ENCODE data around the gene ADGRD1.

Gene ADGRD1

DNA sequence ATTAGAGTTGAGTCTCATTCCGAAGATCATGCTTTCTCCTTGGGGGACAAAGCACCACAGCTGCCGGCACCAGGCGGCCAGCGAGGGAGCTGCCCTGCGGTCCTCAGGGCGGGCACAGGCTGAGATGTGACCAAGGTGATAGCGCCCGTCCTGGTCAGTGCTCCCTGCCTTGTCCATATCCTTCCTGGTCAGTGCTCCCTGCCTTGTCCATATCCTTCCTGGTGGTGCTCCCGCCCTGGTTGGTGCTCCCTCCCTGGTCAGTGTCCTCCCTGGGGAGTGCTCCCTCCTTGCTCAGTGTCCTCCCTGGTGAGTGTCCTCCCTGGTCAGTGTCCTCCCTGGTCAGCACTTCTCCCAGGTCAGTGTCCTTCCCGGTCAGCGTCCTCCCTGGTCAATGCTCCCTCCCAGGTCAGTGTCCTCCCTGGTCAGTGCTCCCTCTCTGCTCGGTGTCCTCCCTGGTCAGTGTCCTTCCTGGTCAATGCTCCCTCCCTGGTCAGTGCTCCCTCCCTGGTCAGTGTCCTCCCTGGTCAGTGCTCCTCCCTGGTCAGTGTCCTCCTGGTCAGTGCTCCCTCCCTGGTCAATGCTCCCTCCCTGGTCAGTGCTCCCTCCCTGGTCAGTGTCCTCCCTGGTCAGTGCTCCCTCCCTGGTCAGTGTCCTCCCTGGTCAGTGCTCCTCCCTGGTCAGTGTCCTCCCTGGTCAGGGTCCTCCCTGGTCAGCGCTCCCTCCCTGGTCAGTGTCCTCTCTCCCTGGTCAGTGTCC, 92.2 kb downstream of the ADGRD1 start:
- no peak for DNase-seq

DNA sequence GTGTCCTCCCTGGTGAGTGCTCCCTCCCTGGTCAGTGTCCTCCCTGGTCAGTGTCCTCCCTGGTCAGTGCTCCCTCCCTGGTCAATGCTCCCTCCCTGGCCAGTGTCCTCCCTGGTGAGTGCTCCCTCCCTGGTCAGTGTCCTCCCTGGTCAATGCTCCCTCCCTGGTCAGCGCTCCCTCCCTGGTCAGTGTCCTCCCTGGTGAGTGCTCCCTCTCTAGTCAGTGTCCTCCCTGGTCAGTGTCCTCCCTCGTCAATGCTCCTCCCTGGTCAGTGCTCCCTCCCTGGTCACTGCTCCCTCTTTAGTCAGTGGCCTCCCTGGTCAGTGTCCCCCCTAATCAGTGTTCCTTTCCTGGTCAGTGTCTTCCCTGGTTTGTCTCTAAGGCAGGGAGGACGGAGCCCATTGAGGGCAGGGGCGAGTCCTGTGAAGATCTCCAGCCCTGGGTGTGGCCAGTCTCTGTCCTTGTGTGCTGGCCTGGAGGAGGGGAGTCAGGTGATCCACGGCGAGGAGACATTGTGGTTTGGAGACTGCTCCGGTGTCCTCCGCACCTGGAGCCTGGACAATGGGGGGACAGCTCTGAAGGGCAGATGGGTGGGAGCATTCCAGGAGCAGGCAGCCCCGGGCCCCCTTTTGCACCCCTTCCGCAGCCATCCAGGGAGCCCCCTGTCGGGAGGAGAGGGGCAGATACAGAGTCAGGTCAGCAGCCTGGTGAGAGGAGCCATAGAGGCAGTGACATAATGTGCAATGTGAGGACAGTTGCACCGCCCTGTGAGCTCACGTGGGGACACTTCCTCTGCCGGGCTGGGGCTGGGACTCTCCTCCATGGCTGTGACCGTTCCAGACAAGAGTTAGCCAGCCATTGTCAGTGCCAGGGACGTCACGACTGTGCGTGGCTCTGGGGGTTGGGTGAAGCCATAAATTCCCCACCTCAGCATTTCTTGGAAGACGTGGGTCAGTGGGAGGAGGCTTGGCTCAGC, 93.4 kb downstream of the ADGRD1 start:
- DNase-seq = no peak

DNA sequence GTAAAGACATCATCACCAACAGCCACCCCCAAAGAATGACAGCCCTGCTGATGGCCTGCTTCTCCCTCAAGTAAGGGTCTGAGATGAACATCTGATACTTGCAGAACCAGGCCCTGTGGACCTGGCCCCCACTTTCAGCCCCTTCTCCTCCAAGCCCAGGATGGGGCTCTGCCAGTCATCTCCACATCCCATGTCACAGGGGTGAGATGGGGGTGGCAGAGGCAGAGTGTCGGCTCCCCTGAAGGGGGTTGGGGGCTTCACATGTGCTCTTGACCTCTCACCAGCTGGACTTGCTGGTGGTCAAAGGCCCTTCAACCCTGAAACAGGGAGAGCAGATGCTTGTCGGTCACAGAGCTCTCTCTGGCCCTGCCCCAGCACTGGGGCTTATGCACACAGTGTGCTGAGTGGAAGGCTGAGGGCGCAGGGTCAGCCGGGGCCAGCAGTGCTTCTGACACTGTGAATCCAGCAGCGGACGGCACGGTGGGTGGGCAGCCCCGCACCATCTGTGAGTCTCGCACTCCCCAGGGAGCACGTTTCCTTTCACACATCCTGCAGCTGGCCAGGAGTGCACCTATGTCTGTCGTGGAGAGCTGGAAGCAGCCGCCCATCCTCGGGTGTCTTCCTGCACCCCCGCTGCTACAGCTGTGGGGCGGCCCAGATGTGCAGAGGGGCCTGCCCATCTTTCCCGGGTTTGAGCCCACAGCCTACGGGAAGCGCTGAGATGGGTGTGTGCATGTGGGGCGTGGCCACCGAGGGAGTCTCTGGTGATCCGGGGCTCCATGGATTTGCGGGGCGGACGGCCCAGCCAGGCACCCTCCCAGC, 94.3 kb downstream of the ADGRD1 start:
- DNase-seq = no peak

DNA sequence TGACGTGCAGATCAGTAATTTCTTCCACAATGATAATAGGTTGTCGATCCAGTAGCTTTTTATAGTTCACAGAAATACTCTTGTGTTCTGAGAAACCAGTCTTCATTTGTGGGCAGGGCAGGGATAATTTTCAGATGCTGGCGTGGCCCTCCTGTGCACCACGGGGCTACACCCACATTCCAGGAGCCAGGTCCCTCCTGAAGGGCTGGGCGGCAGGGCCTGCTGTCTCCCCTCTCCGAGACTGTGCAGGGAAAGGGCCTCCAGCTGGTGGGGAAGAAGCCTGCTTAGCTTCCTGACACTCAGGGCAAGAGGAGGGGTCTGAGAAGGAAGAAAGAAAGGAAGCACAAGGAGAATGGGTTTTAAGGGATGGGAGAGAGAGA, 94.9 kb downstream of the ADGRD1 start:
- DNase-seq = no peak

DNA sequence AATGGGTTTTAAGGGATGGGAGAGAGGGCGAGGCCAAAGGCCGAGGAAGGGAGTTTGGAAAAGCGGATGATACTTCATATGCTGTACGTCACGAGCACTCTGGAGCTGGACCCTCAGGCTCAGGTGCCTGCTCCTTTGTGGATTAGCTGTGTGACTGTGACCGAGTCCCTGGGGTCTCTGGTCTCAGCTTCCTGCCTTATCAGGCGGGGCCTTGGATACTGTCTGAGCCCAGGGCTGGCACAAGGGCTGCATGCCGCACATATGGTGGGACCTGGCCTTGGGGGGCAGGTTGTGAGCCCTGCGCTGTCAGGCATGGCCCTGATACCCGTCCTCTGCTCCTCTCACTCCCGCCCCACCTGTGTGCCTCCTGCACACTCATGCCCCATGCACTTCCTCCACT, 95.3 kb downstream of the ADGRD1 start:
- no peak for DNase-seq

DNA sequence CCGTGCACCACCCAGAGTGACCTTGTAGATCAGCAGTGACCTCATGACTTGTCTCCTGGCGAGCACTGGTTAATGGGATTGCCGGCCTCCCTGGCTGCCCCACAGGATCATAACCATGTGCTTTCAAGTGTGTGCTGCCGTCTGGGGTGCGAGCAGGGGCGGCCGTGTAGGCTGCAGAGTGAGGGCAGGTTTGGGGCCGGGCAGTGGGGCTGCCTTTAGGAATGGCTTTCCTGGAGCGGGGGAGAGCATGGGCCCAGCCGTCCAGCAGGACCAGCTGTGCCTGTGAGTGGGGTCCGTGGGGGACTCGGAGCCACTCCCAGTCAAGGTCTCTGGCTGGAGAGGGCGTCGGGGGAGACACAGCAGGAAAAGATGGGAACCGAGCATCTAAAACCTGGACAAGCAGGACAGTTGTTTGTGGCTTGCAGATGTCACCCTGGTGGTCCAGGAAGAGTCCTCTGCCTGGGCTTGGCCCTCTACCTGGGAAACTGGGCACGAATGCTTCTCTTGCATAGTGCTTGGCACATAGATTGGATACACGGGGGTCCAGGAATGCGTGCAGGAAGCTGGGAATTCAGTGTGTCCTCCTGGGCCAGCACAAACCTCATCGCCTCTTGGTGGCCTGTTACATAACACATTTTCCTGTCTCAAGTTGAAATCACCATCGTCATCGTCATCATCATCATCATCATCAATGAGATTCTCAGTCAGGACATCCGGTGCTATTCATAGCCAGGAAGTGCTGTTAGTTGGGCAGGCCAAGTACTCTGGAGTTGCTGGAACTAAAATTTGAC, 96.0 kb downstream of the ADGRD1 start:
- no peak for DNase-seq

DNA sequence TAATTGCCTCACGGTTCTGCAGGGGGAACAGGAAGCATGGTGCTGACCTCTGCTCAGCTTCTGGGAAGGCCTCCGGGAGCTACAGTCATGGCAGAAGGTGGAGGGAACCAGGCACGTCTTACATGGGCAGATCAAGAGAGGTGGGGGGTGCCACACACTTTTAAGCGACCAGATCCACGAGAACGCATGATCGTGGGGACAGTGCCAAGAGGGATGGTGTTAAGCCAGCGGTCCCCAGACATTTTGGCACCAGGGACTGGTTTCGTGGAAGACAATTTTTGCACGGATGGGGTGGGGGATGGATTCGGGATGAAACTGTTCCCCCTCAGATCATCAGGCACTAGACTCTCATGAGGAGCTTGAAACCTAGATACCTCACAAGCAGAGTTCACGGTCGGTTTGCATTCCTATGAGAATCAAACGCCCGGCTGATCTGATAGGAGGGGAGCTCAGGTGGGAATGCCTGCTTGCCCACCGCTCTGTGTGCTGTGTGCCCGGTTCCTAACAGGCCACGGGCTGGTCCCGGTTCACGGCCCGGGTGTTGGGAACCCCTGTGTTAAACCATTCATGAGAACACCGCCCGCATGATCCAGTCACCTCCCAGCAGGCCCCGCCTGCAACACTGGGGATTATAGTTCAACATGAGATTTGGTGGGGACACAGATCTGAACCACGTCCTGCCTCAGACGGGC, 96.9 kb downstream of the ADGRD1 start:
- no peak for DNase-seq

DNA sequence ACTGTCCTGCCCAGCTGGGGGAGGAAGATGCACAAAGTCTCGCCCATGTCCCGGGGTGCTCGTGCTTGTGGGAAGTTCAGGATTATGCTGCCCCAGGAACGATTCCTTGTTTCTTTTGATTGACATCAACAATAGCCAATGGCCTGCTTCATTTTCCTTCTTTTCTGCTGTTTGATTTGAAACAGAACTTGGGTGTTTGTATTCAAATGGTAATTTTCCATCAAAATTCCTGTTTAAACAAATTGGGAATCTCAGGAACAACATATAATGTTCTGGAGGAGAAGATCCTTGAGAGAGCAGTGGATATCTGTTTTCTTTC, 97.4 kb downstream of the ADGRD1 start:
- no peak for DNase-seq

DNA sequence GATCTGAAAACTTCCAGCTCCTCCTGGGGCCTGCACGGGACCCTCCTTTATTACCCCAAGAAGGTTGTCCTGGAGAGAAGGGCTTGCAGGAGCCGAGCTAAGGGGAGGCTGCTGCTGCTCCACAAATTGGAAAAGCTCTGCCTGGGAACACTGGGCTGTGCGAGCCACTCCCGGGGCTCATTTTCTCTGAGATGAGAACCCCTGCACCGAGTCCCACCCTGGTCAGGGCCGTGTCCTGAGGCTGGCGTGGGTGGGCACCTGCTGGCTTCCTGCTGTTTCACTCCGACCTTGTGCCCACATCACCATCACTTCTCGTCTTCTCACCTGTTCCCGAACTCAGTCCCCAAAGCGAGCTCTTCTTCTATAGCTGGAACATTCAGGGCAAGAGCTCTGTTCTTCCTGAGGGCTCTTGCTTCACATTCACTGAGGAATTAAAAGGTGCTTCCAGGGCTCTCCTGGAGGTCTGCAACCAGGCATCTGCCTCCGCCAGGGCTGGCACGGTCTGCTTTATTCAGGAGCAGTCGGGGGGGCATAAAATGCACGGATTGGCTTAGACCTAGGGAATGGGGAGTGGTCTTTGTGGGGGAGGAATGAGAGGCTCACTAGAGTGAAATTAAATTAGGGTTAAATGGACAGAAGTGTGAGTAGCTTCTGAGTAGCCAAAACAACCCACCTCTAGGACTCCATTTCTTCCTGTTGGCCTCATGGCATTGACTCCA, 98.5 kb downstream of the ADGRD1 start:
- no peak for DNase-seq

DNA sequence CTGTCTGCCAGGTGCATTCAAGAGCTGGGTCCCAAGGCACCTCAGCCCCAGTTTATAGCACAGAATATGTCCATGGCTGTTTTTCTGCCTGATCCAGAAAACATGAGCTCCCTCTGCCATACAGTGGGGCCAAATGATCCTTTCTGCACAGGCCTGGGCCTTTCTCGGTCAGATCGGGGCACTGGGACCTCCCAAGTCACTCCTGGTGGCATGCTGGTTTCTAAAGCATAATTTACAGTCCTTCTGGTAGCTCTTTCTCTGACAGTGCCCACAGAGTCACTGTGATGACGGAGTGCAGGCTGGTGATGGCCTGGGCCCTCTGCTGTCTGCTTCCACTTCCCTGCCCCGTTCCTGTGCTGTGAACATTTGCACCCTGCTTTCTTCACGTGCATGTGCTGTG, 99.2 kb downstream of the ADGRD1 start:
- DNase-seq = no peak

DNA sequence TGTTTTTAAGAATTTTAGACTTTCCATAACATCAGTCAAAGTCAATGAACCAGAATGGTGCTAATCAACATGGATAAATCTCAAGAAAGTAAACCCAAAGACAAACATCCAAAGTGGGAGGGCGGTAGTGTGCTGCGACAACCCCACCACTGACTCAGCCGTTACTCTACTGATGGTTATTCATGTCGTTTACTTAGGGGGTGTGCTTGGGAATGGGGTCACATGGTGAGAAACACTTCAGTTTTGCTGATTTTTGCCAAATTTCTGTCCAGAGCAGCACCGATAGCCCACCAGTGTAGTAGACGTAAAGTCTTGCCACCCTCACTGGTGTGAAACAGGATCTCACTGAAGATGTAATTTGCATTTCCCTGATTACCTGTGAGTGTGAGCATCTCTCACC, 99.9 kb downstream of the ADGRD1 start:
- no peak for DNase-seq

DNA sequence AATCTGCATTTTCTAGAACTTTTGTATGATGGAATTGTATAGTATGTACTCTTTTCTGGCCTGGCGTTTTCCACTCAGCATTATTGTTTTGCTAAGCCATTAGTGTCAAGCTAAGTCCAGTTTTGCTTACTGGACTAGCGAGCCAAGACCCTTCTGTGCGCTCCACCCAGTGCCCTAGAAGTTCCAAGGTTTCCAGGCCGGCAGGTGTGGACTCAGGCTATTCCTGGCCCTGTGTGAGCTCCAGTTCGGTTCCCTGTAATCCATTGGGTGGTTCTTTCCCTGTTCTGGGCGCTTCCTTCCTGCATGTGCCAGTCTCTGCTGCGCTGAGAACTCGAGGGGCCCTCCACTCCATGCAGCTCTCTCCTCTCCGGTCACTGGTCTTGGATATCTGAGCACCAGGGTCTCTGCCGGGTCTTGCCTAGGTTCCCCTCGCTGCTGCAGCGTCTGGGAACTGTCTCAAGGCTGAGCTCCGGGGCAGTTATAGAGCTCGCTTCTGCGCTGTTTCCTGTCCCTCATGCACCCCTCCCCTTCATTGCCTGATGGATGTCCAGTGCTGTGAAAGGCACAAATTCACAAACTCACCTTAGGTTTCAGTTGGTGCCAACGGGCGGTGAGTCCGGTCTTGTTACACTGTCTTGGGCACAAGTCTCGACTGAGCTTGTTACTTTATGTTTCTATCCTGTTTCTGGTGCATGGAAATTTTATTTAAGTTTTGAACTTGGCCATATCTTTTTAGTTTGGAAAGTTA, 100.8 kb downstream of the ADGRD1 start:
- no peak for DNase-seq

DNA sequence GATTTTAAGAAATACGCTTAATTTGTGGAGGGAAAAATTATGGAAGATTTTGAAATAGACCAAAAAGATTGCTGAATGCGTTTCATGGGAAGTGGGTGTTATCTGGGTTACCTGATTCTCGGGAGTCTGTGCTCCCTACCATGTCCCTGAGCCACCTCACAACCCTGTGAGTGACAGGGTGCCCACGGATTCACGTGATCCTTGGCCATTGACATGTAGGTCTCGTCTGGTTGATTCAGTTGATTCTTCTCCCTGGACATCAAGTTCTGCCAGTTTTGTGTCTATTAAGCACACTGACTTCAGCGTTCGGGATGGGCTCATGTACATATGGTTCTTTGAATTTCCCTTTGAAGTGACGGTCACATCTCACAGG, 101.4 kb downstream of the ADGRD1 start:
- DNase-seq = no peak

DNA sequence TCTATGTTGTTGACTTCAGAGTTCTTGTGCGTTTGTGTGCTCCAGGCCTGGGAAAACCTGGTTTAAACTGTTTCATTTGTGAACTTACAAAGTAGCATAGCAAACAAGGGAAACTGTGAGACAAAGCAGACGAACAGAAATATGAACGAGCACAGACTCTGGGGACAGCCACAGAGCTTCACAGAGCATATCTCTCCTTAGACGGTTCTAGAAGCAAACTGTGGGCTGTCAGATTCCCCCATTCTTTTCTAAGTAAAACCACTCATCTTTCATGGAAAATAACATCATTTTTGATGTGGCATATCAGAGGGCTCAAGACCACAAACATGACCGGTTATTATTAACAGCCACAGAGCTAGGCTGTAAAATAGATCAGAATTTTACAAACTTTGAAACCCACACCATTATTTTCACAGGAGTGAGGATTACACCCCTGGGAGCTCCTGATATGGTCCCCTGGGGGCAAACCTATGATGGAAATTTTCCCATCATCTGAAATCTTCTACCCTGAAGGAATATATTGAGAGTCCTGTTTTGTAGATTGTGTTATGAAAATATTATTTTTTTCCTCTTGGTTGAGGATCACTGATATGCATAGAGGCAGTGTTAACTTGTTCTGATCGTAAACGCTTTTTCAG, 102.0 kb downstream of the ADGRD1 start:
- DNase-seq = no peak

DNA sequence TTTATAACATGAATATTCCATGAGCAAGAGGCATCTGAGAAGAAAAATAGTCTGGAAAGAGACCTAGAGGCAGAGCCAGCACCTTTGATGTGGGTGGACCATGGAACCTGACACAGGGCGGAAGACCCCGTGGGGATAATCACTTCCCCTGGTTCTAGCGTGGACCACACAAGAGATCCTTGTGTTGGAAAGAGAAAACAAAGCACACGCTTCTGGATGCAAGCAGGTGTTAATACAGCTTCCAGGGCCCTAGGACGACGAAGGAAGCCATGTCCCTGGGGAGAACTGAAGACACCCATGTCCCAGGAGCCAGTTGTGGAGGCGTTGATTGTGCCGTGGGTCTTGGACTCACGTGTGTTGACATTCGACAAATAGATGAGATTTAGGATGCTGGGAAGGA, 102.9 kb downstream of the ADGRD1 start:
- DNase-seq = no peak

DNA sequence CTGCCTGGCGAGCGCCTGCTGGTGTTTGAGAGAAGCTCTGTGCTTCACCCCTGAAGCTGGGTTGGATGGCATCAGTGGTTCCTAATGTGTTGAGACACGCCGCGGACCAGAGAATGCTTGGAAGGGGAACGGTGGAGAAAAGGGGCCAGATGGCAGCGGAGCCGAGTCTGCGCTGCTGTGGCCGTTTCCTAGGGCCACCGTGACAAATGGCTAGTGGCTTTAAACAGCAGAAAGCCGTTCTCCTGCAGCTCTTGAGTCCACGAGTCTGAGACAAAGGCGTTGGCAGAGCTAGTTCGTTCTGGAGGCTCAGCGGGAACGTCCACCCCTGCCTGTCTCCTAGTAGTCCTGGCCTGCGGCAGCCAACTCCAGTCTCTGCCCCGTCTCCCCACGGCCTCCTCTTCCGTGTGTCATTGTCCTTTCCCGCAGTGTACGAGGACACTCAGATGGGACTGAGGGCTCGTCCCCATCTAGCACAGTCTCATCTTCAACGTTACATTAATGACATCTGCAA, 103.6 kb downstream of the ADGRD1 start:
- DNase-seq = no peak

DNA sequence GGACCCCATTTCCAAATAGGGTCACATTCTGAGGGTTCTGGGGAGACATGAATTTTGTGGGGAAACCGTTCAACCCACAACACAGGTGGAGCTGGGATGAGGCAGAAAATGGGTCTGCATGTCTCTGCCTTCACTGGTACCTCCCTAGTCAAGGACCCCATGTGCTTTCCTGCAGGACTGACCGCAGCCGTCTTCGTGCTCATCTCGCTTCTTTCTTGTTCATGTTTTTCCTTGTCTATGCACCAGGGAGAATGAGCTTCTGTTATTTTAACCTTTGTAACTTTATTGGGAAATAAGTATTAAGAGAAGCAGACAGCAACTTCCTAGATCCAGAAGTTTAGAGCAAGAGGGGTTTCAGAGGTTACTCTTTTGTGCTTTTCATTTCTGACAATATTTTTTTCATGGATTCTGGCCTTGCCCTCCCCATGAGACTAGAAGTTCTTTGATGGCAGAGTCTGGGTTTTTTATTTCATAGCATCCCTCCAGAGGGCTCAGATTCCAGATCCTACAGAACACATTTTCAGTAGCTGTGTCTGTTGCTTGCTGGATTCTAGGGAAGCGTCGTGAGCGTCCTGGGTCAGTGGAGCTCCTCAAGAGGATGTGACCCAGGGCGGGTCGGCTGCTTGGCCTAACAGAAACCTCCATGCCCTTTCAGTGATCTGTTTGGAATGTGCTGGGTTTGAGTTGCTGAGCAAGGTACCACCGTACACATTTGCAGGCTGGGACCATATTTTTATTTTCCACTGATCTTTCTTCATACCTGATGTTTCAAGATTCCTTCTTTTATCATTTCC, 104.2 kb downstream of the ADGRD1 start:
- DNase-seq = no peak

DNA sequence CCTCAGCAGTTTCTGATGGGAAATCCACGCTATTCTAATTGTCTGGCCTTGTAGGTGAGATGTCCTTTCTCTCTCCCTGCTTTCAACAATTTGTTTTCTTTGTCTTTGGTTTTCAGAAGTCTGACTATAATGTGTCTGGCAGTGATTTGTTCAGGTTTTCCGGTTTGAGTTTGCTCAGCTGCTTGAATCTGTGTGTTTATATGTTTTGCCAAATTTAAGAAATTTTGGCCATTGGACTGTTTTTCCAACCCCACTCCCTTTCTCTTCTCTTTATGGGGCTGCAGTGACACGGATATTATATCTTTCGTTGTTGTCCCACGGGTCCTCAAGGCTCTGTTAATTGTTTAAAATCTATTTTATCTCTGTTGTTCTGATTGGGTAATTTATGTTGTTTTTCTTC, 105.0 kb downstream of the ADGRD1 start:
- no peak for DNase-seq
